ENCODE data around the gene SORCS2.

Gene SORCS2

DNA sequence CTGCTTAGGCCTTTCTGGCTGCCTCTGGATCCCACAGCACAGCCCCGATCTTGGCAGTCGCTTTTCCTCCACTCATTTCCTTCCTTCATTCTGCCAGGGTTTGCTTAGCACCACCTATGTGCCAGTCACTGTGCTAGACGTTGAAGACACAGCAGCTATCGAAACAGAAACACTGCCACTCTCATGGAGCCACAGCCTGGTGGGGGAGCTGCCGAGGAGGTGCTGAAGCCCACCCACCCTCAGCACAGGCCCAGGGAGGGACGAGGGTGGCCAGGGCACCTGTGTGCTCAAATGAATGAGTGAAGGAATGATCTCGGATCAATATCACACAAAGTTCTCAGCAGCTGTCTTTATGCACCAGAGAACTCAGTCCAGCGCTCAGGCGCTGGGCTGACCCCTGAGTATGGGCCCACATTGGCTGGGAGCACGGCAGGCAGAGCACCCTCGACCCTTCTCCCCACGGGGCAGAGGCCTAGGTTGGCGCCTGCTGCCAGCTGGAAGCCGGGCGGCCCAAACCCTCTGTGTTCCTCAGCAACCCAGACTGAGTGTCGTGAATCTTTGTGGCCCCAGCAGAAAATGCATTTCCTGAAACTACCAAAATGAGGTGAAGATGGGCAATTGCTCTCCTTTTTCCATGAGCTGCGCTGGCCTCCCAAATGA lies 108.9 kb downstream of the SORCS2 start:
- no peaks in the 10 kb centered on the region for H3K9me3 ChIP-seq (ENCODE audit: low read depth, low read length)
- no peak for DNase-seq (ENCODE audit: low read depth, low spot score)
- no peak overlapping the region for H3K9ac ChIP-seq (ENCODE audit: insufficient read length)
- H3K27ac ChIP-seq = no peak overlapping the region
- no peaks in the 10 kb centered on the region for H3K36me3 ChIP-seq (ENCODE audit: insufficient read depth, low read length)
- TF ChIP-seq FOXP2 (optimal IDR thresholded peaks at IDR 0.05; ENCODE audit: control extremely low read depth, extremely low read length, insufficient read depth) (no peak), EZH2 (IDR thresholded peaks at IDR 0.05) (no peak), POLR2AphosphoS5 (IDR thresholded peaks at IDR 0.05; ENCODE audit: borderline replicate concordance, low read depth, low read length) (no peak)
- H3K4me3 ChIP-seq = no peak overlapping the region

DNA sequence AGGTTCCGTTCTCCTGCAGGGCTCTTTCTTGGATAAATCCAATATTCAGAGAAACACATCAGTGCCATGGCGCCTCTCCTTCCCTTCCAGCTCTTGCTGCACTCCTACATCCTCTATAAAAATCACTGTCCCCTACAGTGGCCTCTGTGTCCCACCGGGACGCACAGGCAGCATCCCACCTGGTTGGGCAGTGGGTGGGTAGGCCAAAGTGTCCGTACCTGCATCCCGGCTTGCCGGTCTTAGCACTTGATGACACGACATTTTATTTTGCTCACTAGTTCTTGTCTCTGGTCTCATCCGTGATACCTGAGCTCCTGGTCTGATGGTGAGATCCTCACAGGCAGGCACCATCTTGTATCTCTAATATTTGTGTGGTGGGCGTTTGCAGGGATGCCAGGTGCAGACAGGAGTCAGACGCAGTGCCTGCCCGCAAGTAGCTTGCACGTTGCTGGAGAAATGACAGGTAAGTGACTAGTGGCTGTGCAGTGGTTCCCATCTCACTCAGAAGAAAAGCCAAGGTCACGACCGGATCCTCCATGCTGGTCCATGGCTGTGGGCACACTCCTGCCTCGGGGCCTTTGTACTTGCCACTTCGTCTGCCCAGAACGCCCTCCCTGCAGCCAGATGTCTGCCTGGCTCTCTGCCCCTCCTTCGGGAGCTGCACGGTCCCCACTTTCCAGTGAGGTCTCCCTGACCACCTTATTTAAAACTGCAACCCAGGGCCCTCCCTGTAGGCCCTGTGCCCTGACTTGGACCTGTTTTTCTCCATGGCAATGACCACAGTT lies 109.7 kb downstream of the SORCS2 start:
- Histone ChIP-seq H3K9ac (ENCODE audit: insufficient read length) (no peak overlapping the region), H3K36me3 (ENCODE audit: insufficient read depth, low read length) (no peaks in the 10 kb centered on the region), H3K4me3 (no peak overlapping the region), H3K9me3 (ENCODE audit: low read depth, low read length) (no peaks in the 10 kb centered on the region), H3K27ac (no peak overlapping the region)
- no peak for DNase-seq (ENCODE audit: low read depth, low spot score)
- no peak for TF ChIP-seq EZH2 (IDR thresholded peaks at IDR 0.05)
- no peak for TF ChIP-seq FOXP2 (optimal IDR thresholded peaks at IDR 0.05; ENCODE audit: control extremely low read depth, extremely low read length, insufficient read depth)
- TF ChIP-seq POLR2AphosphoS5 (IDR thresholded peaks at IDR 0.05; ENCODE audit: borderline replicate concordance, low read depth, low read length) = no peak

DNA sequence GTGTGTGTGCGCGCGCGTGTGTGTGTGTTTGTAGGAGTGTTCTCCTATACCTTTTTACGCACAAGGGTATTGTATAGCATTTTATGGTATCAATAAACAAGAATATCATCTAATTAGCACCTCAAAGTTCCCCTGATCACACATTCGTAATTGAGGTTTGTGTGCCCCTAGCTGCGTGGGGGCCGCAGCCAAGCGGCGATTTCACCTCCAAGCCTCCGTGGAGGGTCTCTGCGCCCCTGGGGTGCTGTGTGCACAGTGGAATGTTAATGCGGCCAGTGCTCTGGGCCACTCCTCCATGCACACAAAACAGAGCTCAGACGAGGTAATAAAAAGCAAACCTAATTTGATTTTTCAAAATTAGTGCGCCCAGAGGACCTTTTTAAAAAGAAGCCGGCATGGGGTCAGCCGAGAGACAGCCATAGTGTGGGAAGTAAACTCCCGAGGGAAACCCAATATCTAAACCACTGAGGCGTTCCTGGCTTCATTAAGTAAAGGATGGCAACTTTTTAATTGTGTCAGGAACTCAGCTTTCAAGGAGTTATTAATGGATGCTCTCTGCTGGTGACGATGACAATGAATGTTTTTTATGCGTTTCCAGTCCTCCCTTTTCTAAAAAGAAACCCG lies 110.6 kb downstream of the SORCS2 start:
- Histone ChIP-seq H3K36me3 (ENCODE audit: insufficient read depth, low read length) (no peaks in the 10 kb centered on the region), H3K4me3 (no peak overlapping the region), H3K9me3 (ENCODE audit: low read depth, low read length) (no peaks in the 10 kb centered on the region), H3K9ac (ENCODE audit: insufficient read length) (no peak overlapping the region), H3K27ac (no peak overlapping the region)
- no peak for TF ChIP-seq POLR2AphosphoS5 (IDR thresholded peaks at IDR 0.05; ENCODE audit: borderline replicate concordance, low read depth, low read length)
- TF ChIP-seq FOXP2 (optimal IDR thresholded peaks at IDR 0.05; ENCODE audit: control extremely low read depth, extremely low read length, insufficient read depth) = no peak
- TF ChIP-seq EZH2 (IDR thresholded peaks at IDR 0.05) = no peak
- DNase-seq (ENCODE audit: low read depth, low spot score) = no peak

DNA sequence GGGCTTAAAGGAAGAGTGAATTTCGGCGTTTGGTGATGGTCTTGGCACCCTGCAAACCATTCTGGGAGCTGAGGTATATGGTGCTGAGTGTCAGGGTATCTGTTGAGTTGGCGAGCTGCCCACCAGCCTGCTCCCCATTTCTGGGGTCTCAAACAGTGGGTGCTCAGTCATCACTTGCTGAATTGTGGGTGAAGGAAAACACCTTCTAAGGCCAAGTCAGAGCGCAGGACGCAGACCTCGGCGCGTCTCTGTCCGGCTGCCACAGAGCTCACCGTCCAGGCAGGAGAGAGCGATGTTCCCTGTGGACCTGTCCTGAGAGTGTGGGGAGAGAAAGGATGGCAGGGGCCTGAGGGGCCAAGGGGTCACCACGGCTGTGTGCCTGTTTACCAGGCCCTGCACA lies 111.2 kb downstream of the SORCS2 start:
- TF ChIP-seq EZH2 (IDR thresholded peaks at IDR 0.05) (no peak), POLR2AphosphoS5 (IDR thresholded peaks at IDR 0.05; ENCODE audit: borderline replicate concordance, low read depth, low read length) (no peak), FOXP2 (optimal IDR thresholded peaks at IDR 0.05; ENCODE audit: control extremely low read depth, extremely low read length, insufficient read depth) (no peak)
- no peak for DNase-seq (ENCODE audit: low read depth, low spot score)
- no peaks in the 10 kb centered on the region for H3K9me3 ChIP-seq (ENCODE audit: low read depth, low read length)

DNA sequence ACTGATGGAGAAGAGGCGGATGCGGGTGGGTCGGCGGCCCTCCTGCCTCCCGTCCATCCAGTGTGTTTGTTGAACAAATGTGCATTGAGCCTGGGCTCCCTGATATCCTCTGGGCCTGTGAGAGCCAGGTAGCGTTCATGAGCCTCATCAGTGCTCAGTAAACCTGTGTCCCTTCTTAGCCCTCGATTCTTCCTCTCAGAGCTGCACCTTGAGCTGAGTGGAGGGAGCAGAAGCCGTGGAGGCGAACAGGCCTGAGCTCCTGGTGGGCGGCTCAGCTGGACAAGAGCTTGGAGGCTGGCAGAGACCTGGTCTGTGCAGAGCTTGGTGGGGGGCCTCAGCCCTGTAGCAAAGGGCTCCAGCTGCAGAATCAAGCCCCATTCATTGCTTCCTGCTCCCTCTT lies 112.1 kb downstream of the SORCS2 start:
- TF ChIP-seq POLR2AphosphoS5 (IDR thresholded peaks at IDR 0.05; ENCODE audit: borderline replicate concordance, low read depth, low read length) = no peak
- TF ChIP-seq EZH2 (IDR thresholded peaks at IDR 0.05) = no peak
- no peak for TF ChIP-seq FOXP2 (optimal IDR thresholded peaks at IDR 0.05; ENCODE audit: control extremely low read depth, extremely low read length, insufficient read depth)
- no peaks in the 10 kb centered on the region for H3K9me3 ChIP-seq (ENCODE audit: low read depth, low read length)
- no peaks in the 10 kb centered on the region for H3K36me3 ChIP-seq (ENCODE audit: insufficient read depth, low read length)
- no peak overlapping the region for H3K9ac ChIP-seq (ENCODE audit: insufficient read length)
- no peak for DNase-seq (ENCODE audit: low read depth, low spot score)
- no peak overlapping the region for H3K4me3 ChIP-seq
- H3K27ac ChIP-seq = no peak overlapping the region

More for the DNA sequence above, 111.2 kb downstream of the SORCS2 start:
- no peak overlapping the region for H3K27ac ChIP-seq
- no peak overlapping the region for H3K9ac ChIP-seq (ENCODE audit: insufficient read length)
- no peaks in the 10 kb centered on the region for H3K36me3 ChIP-seq (ENCODE audit: insufficient read depth, low read length)
- no peak overlapping the region for H3K4me3 ChIP-seq

DNA sequence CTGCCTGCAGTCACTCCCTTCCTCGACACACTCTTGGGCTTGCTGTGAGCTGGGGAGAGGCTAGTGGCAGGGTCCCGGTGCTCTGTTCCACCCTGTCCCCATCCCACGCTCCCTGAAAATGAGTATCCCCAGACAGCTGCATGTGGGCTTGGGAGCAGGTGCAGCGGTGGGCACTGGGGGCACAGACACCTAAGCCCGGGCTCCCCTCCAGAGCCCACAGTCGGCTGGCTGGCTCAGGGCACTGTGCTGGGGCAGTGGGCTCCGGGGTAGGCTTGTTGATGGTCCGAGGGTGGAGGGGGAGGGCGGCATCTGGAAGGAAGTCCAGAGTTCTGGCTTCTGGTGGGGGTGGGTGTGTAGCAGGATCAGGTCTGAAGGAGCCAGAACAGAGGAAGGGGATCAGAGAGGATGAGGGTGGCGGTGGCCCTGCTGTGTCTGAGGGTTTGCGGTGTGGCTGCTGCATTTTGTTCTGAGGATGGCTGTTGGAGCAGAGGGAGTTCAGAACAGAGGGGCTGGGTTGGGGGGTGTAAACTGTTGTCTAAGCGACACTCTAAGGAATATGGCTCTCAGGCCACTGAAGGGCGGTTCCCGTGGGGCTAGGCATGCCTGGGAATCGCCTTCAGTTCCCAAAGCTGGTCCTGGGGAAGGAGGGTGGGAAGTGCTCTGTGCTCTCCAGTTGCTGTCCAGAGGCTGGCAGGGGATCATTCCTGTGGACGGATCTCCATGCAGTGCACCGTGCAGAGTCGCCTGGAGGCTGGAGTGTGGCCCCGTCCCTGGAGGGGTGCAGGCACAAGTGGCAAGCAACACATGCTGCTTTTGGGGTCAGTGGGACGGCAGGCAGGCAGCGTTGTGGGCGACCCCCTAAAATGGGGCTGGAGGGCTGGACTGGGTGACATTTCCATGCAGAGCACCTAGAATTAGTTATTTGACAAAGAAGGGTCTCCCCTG lies 114.0 kb downstream of the SORCS2 start:
- no peak overlapping the region for H3K4me3 ChIP-seq
- H3K9ac ChIP-seq (ENCODE audit: insufficient read length) = no peak overlapping the region
- no peak for DNase-seq (ENCODE audit: low read depth, low spot score)
- H3K9me3 ChIP-seq (ENCODE audit: low read depth, low read length) = no peaks in the 10 kb centered on the region
- no peak for TF ChIP-seq POLR2AphosphoS5 (IDR thresholded peaks at IDR 0.05; ENCODE audit: borderline replicate concordance, low read depth, low read length)
- no peak for TF ChIP-seq FOXP2 (optimal IDR thresholded peaks at IDR 0.05; ENCODE audit: control extremely low read depth, extremely low read length, insufficient read depth)
- TF ChIP-seq EZH2 (IDR thresholded peaks at IDR 0.05) = no peak
- no peaks in the 10 kb centered on the region for H3K36me3 ChIP-seq (ENCODE audit: insufficient read depth, low read length)
- H3K27ac ChIP-seq = no peak overlapping the region

DNA sequence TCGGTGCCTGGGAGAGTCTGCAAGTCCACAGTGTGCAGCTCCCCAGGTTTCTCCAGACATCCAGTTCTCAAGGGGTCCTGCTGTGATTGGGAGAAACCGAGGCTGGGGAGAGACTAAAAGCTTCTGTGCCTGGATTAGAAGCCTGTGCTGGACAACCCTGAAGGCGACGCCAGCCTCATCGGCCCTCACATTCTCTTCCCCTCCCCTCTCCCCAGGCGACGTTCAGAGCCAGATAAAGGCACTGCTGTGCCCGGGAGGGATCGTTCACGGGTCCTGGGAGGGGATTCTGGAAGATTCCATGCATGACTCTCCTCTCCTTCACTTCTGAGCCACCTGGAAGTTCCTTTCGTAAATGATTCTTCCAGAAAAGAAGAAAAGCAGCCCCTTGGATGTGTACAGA lies 114.6 kb downstream of the SORCS2 start:
- Histone ChIP-seq H3K9me3 (ENCODE audit: low read depth, low read length) (no peaks in the 10 kb centered on the region), H3K36me3 (ENCODE audit: insufficient read depth, low read length) (no peaks in the 10 kb centered on the region), H3K27ac (no peak overlapping the region), H3K4me3 (no peak overlapping the region), H3K9ac (ENCODE audit: insufficient read length) (no peak overlapping the region)
- no peak for TF ChIP-seq FOXP2 (optimal IDR thresholded peaks at IDR 0.05; ENCODE audit: control extremely low read depth, extremely low read length, insufficient read depth)
- no peak for TF ChIP-seq POLR2AphosphoS5 (IDR thresholded peaks at IDR 0.05; ENCODE audit: borderline replicate concordance, low read depth, low read length)
- DNase-seq (ENCODE audit: low read depth, low spot score) = no peak

All from SK-N-MC (cell line).